Ascending aorta (tissue), 2 donors: Measurements from ENCODE around the gene RRM2. TPM values are rescaled to one million over a fixed set of nuclear protein-coding genes. Genes with fewer than 3 reads are reported as not detected.
"Not testable (repeated sequence)": the region's sequence is repeated elsewhere in the genome, so short reads cannot be mapped to it uniquely, and the experiment has no call there.

Source experiments
- DNase-seq, 2 donors: peaks; one replicate each; pipeline ENCODE4 v3.0.0-alpha.2; 2019; ENCODE audit warnings: low spot score in 2 of 2
- H3K27ac ChIP-seq, 2 donors: fragments of 200-600 bp; sonication (generic); one replicate each; pipeline ENCODE4 v1.5.1; 2016 to 2017; ENCODE audit warnings: mild to moderate bottlenecking in 1 of 2
- H3K27me3 ChIP-seq: fragments of 200-600 bp; sonication (generic); one replicate; pipeline ENCODE4 v1.5.1; 2017
- H3K36me3 ChIP-seq, 2 donors: fragments of 200-600 bp; sonication (generic); one replicate each; pipeline ENCODE4 v1.5.1; 2016
- H3K4me1 ChIP-seq, 2 donors: fragments of 200-600 bp; sonication (generic); one replicate each; pipeline ENCODE4 v1.5.1; 2016 to 2017; ENCODE audit warnings: mild to moderate bottlenecking in 1 of 2
- H3K4me3 ChIP-seq, 2 donors: fragments of 200-600 bp; sonication (generic); one replicate each; pipeline ENCODE4 v1.5.1; 2016 to 2017; ENCODE audit warnings: mild to moderate bottlenecking in 1 of 2
- H3K9me3 ChIP-seq, 2 donors: fragments of 200-600 bp; sonication (generic); one replicate each; pipeline ENCODE4 v1.5.1; 2016
- intact Hi-C: fragments of 100-400 bp; cut with DNase I; formaldehyde crosslinking; loops from one replicate; pipeline ENCODE4 v1.15.1; 2023
- total RNA-seq: library from RNA; depleted of rRNA; stranded (reverse); fragments of >200 nt; gene quantifications from one replicate; pipeline ENCODE4 v1.1.0, GENCODE V29; 2016
- TF ChIP-seq, protein P1 (sequence below), 3 experiments: fragments of 200-600 bp in 2 of 3; fragments of 450-650 bp in 1 of 3; sonication (generic) in 2 of 3; IDR thresholded peaks; one replicate each; pipeline ENCODE4 v1.5.1; 2016 to 2019; ENCODE audit warnings: antibody characterized with exemption in 3 of 3, mild to moderate bottlenecking in 1 of 3, moderate library complexity in 1 of 3

RRM2 gene
- total RNA-seq, 1 donor from 2014 or later, result not detected

DNA sequence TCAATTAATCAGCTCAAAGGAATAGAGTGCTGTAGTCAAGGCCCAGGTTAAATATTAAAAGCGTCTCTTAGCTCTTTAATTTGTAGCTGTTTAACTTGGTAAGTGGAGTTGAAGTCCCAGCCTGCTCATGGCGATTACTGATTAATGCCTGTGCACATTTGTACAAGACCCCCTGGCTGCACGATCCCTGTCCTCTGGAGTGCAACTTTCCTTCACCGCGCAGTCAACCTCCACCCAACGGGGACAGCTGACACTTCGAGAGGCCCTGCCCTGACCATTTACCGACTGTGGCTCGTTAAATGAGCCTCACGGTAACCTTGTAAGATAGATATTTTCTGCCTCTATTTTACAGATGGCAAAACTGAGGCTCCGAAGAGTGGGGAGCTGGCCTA lies 36.9 kb upstream of the RRM2 start:
- TF ChIP-seq, protein P1, sequence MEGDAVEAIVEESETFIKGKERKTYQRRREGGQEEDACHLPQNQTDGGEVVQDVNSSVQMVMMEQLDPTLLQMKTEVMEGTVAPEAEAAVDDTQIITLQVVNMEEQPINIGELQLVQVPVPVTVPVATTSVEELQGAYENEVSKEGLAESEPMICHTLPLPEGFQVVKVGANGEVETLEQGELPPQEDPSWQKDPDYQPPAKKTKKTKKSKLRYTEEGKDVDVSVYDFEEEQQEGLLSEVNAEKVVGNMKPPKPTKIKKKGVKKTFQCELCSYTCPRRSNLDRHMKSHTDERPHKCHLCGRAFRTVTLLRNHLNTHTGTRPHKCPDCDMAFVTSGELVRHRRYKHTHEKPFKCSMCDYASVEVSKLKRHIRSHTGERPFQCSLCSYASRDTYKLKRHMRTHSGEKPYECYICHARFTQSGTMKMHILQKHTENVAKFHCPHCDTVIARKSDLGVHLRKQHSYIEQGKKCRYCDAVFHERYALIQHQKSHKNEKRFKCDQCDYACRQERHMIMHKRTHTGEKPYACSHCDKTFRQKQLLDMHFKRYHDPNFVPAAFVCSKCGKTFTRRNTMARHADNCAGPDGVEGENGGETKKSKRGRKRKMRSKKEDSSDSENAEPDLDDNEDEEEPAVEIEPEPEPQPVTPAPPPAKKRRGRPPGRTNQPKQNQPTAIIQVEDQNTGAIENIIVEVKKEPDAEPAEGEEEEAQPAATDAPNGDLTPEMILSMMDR (IDR thresholded peaks at IDR 0.05), result no peak
- H3K27ac ChIP-seq, result no peak overlapping the region
- intact Hi-C loops, result loop anchor here (10.0 kb wide), 1 partner anchor 241 kb away; the partner anchor contains the start of gene TAF1B

GRCh38 chr2:10086950-10087349 lies 35.6 kb upstream of the RRM2 start:
- TF ChIP-seq, protein P1 (IDR thresholded peaks at IDR 0.05), result no peak
- Histone ChIP-seq H3K27me3 (no peaks in the 10 kb centered on the region), H3K27ac (no peak overlapping the region), H3K36me3 (no peaks in the 10 kb centered on the region), H3K9me3 (no peaks in the 10 kb centered on the region), H3K4me1 (peaks cover 0 to under 1% of the 10 kb centered on the region in 2 donors), H3K4me3 (no peak overlapping the region)
- intact Hi-C loops, result loop anchor here (10.0 kb wide), 1 partner anchor 242 kb away; the partner anchor contains the start of gene TAF1B
- no peak for DNase-seq

More for the DNA sequence above, 36.9 kb upstream of the RRM2 start:
- no peak overlapping the region for H3K4me3 ChIP-seq
- no peaks in the 10 kb centered on the region for H3K27me3 ChIP-seq
- DNase-seq, result no peak
- H3K4me1 ChIP-seq, result peaks cover 0 to 6% of the 10 kb centered on the region in 2 donors
- H3K9me3 ChIP-seq, result no peaks in the 10 kb centered on the region
- no peaks in the 10 kb centered on the region for H3K36me3 ChIP-seq

- DNase-seq, result no peak
- intact Hi-C loops, result loop anchor here (10.0 kb wide), 1 partner anchor 243 kb away; the partner anchor contains the start of gene TAF1B
- no peaks in the 10 kb centered on the region for H3K4me1 ChIP-seq
- no peaks in the 10 kb centered on the region for H3K27me3 ChIP-seq
- no peaks in the 10 kb centered on the region for H3K9me3 ChIP-seq
- no peaks in the 10 kb centered on the region for H3K36me3 ChIP-seq
- H3K4me3 ChIP-seq, result no peak overlapping the region
- H3K27ac ChIP-seq, result no peak overlapping the region
- TF ChIP-seq, protein P1 (IDR thresholded peaks at IDR 0.05), result no peak
Observed at GRCh38 chr2:10087360-10087759, 35.2 kb upstream of the RRM2 start.

GRCh38 chr2:10089565-10090190 lies 32.9 kb upstream of the RRM2 start:
- no peaks in the 10 kb centered on the region for H3K9me3 ChIP-seq
- intact Hi-C loops, result loop anchor here (10.0 kb wide), 1 partner anchor 245 kb away; the partner anchor contains the start of gene TAF1B
- DNase-seq, result no peak
- H3K27ac ChIP-seq, result no peak overlapping the region
- no peaks in the 10 kb centered on the region for H3K27me3 ChIP-seq
- H3K36me3 ChIP-seq, result no peaks in the 10 kb centered on the region
- no peaks in the 10 kb centered on the region for H3K4me1 ChIP-seq
- TF ChIP-seq, protein P1 (IDR thresholded peaks at IDR 0.05), result no peak
- no peak overlapping the region for H3K4me3 ChIP-seq

- no peak for DNase-seq
- Histone ChIP-seq H3K9me3 (no peaks in the 10 kb centered on the region), H3K36me3 (no peaks in the 10 kb centered on the region), H3K4me1 (no peaks in the 10 kb centered on the region), H3K27ac (no peak overlapping the region), H3K27me3 (no peaks in the 10 kb centered on the region), H3K4me3 (peak overlapping the region; percentile 45 to 53)
- TF ChIP-seq, protein P1 (IDR thresholded peaks at IDR 0.05), result no peak
- intact Hi-C loops, result no loop called here
Observed at GRCh38 chr2:10091182-10091888, 31.2 kb upstream of the RRM2 start.

DNA sequence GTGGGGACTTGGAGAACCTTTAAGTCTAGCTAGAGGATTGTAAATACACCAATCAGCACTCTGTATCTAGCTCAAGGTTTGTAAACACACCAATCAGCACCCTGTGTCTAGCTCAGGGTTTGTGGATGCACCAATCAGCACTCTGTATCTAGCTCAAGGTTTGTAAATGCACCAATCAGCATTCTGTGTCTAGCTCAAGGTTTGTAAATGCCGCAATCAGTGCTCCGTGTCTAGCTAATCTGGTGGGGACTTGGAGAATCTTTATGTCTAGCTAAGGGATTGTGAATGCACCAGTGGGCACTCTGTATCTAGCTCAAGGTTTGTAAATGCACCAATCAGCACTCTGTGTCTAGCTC lies 30.7 kb upstream of the RRM2 start:
- DNase-seq, H3K4me1 ChIP-seq, H3K9me3 ChIP-seq, H3K27me3 ChIP-seq, intact Hi-C loops, H3K36me3 ChIP-seq, H3K27ac ChIP-seq: not testable (repeated sequence)
- peak overlapping the region; percentile 45 to 53 for H3K4me3 ChIP-seq
